Parathyroid adenoma (tissue), 2 donors: ENCODE measurements around the gene MACF1.

Source experiments
- H2AFZ ChIP-seq: fragments of 300-600 bp; sonication (generic); one replicate; pipeline ENCODE4 v1.7.0; 2017; ENCODE audit warnings: antibody characterized with exemption, mild to moderate bottlenecking
- H3K27ac ChIP-seq: fragments of 300-600 bp; sonication (generic); one replicate; pipeline ENCODE4 v1.7.0; 2017
- H3K27me3 ChIP-seq: fragments of 300-600 bp; sonication (generic); one replicate; pipeline ENCODE4 v1.7.0; 2017; ENCODE audit warnings: low read length; ENCODE audit not compliant: control insufficient read depth, insufficient read depth
- H3K36me3 ChIP-seq: fragments of 300-600 bp; sonication (generic); one replicate; pipeline ENCODE4 v1.7.0; 2017; ENCODE audit warnings: low read length; ENCODE audit not compliant: control insufficient read depth, insufficient read depth
- H3K4me1 ChIP-seq: fragments of 300-600 bp; sonication (generic); one replicate; pipeline ENCODE4 v1.7.0; 2017; ENCODE audit warnings: control low read depth
- H3K4me2 ChIP-seq: fragments of 300-600 bp; sonication (generic); one replicate; pipeline ENCODE4 v1.7.0; 2017; ENCODE audit warnings: low read length
- H3K4me3 ChIP-seq: fragments of 300-600 bp; sonication (generic); one replicate; pipeline ENCODE4 v1.7.0; 2017; ENCODE audit warnings: low read depth, low read length
- H3K79me2 ChIP-seq: fragments of 300-600 bp; sonication (generic); one replicate; pipeline ENCODE4 v1.7.0; 2017; ENCODE audit warnings: control low read depth
- H3K9ac ChIP-seq: fragments of 300-600 bp; sonication (generic); one replicate; pipeline ENCODE4 v1.7.0; 2017; ENCODE audit warnings: mild to moderate bottlenecking
- H3K9me3 ChIP-seq: fragments of 300-600 bp; sonication (generic); one replicate; pipeline ENCODE4 v1.7.0; 2017; ENCODE audit warnings: low read length; ENCODE audit not compliant: control insufficient read depth
- TF ChIP-seq, protein P1 (sequence below): fragments of 300-600 bp; sonication (generic); IDR thresholded peaks from one replicate; pipeline ENCODE4 v1.7.0; 2017; ENCODE audit warnings: antibody characterized with exemption, mild to moderate bottlenecking
- donor health status: primary hyperparathyroidism.

MACF1 gene

DNA sequence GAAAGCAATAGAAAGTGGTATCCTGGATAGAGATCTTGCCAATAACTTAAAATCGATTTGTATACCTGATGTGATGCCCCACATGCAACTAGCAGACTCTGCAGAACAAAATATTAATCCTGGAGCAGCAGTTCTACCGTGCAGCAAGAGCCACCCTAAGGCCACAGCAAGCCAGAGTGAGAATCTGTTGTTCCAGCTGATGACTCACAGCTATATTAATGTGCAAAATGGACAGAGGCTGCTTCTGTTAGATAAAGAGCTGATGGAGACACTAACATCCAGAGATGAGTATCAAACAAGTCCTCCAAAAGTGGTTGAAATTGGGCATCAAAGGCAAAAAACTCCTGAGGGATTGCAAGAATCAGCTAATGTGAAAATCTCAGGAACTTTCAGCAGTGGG lies 127.8 kb downstream of the MACF1 start:
- no peaks in the 10 kb centered on the region for H3K9me3 ChIP-seq
- no peaks in the 10 kb centered on the region for H3K36me3 ChIP-seq
- TF ChIP-seq, protein P1, sequence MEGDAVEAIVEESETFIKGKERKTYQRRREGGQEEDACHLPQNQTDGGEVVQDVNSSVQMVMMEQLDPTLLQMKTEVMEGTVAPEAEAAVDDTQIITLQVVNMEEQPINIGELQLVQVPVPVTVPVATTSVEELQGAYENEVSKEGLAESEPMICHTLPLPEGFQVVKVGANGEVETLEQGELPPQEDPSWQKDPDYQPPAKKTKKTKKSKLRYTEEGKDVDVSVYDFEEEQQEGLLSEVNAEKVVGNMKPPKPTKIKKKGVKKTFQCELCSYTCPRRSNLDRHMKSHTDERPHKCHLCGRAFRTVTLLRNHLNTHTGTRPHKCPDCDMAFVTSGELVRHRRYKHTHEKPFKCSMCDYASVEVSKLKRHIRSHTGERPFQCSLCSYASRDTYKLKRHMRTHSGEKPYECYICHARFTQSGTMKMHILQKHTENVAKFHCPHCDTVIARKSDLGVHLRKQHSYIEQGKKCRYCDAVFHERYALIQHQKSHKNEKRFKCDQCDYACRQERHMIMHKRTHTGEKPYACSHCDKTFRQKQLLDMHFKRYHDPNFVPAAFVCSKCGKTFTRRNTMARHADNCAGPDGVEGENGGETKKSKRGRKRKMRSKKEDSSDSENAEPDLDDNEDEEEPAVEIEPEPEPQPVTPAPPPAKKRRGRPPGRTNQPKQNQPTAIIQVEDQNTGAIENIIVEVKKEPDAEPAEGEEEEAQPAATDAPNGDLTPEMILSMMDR = no peak
- no peak overlapping the region for H3K4me3 ChIP-seq
- H3K4me2 ChIP-seq = no peak overlapping the region
- H2AFZ ChIP-seq = no peak overlapping the region
- no peaks in the 10 kb centered on the region for H3K79me2 ChIP-seq
- no peaks in the 10 kb centered on the region for H3K27me3 ChIP-seq
- H3K4me1 ChIP-seq = peaks cover 64% of the 10 kb centered on the region
- no peak overlapping the region for H3K9ac ChIP-seq
- H3K27ac ChIP-seq = peak overlapping the region; percentile 99

GRCh38 chr1:39332828-39333227 lies 128.3 kb downstream of the MACF1 start:
- Histone ChIP-seq H3K79me2 (no peaks in the 10 kb centered on the region), H3K27me3 (no peaks in the 10 kb centered on the region), H3K9ac (no peak overlapping the region), H3K4me2 (no peak overlapping the region), H3K27ac (peak overlapping the region; percentile 99), H3K4me1 (peaks cover 62% of the 10 kb centered on the region), H3K9me3 (no peaks in the 10 kb centered on the region), H2AFZ (no peak overlapping the region), H3K4me3 (no peak overlapping the region), H3K36me3 (no peaks in the 10 kb centered on the region)
- TF ChIP-seq, protein P1 = no peak

DNA sequence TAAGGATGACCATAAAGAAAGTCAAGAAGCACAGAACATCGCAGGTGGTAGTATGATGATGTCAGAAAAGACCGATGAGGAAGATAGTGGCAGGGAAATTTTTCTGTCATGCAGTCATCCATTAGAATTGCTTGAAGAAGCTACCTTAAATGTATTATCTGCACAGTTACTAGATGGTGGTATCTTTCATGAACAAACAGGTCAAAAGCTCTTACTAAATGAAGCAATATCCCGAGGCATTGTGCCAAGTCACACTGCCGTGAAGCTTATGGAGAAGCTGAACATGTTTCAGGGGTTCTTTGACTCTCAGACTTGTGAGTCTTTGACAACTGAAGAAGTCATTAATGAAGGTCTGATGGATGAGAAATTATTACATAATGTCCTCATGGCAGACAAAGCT lies 128.8 kb downstream of the MACF1 start:
- Histone ChIP-seq H3K4me1 (peaks cover 59% of the 10 kb centered on the region), H3K4me2 (peak overlapping the region; percentile 16), H3K27me3 (no peaks in the 10 kb centered on the region), H3K9ac (no peak overlapping the region), H3K9me3 (no peaks in the 10 kb centered on the region), H3K4me3 (no peak overlapping the region), H3K36me3 (no peaks in the 10 kb centered on the region), H3K27ac (peak overlapping the region; percentile 99), H2AFZ (no peak overlapping the region), H3K79me2 (no peaks in the 10 kb centered on the region)
- TF ChIP-seq, protein P1 = no peak

DNA sequence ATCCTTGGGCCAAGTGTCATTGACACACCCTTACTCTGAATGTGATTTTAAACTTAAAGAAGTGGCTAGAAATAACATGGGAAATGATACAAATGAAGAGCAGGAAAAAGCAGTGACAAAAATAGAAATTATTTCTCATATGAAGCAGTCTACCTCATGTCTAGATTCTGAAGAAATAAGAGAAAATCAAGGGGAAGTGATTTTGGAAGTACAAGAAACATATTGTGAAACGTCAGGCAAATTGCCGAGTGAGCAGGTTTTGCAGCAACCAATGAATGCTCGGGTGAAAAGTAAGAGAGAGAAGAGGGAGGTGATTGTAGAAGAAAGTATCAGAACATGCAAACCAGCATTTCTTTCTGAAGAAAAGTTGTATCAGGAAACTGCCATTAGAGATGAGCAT lies 130.7 kb downstream of the MACF1 start:
- H3K27me3 ChIP-seq = no peaks in the 10 kb centered on the region
- H3K27ac ChIP-seq = peak overlapping the region; percentile 99
- no peak overlapping the region for H3K9ac ChIP-seq
- H2AFZ ChIP-seq = no peak overlapping the region
- no peaks in the 10 kb centered on the region for H3K79me2 ChIP-seq
- H3K4me1 ChIP-seq = peaks cover 66% of the 10 kb centered on the region
- H3K36me3 ChIP-seq = no peaks in the 10 kb centered on the region
- TF ChIP-seq, protein P1 = no peak
- peak overlapping the region; percentile 57 for H3K4me3 ChIP-seq
- no peaks in the 10 kb centered on the region for H3K9me3 ChIP-seq
- H3K4me2 ChIP-seq = peak overlapping the region; percentile 68

DNA sequence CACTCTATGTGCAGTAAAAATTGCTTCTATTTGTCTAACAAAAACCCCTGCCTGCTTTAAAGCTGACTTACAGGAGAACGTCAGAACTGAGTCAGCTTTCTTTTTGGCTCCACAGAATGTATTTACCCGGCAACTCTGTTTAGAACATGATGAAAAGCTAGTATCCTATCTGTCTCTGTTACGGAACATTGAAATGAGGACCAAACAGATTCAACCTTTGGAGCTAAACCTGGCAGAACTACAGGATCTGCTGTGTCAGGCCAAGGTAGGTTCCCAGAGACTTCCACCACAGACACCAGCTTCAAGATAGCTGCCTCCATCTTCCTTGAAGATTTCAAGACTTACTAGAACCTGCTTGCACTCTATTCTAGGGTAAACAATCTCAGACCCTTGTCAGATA lies 132.6 kb downstream of the MACF1 start:
- no peaks in the 10 kb centered on the region for H3K9me3 ChIP-seq
- H2AFZ ChIP-seq = no peak overlapping the region
- peak overlapping the region; percentile 68 for H3K4me2 ChIP-seq
- peak overlapping the region; percentile 57 for H3K4me3 ChIP-seq
- peaks cover 60% of the 10 kb centered on the region for H3K4me1 ChIP-seq
- TF ChIP-seq, protein P1 = no peak
- H3K36me3 ChIP-seq = no peaks in the 10 kb centered on the region
- no peak overlapping the region for H3K9ac ChIP-seq
- no peaks in the 10 kb centered on the region for H3K79me2 ChIP-seq
- no peaks in the 10 kb centered on the region for H3K27me3 ChIP-seq
- H3K27ac ChIP-seq = peak overlapping the region; percentile 99
